Endothelial cell of coronary artery (primary cell): Measurements from ENCODE around the gene ALAS2. TPM values are rescaled to one million over a fixed set of nuclear protein-coding genes. Genes with fewer than 3 reads are reported as not detected.

Experiments used
- total RNA-seq: library from RNA; depleted of rRNA; stranded (reverse); fragments of >200 nt; gene quantifications from 2 replicates; pipeline ENCODE4 v1.2.3, GENCODE V29; 2014

Gene ALAS2
- not detected in 2 replicates for total RNA-seq

DNA sequence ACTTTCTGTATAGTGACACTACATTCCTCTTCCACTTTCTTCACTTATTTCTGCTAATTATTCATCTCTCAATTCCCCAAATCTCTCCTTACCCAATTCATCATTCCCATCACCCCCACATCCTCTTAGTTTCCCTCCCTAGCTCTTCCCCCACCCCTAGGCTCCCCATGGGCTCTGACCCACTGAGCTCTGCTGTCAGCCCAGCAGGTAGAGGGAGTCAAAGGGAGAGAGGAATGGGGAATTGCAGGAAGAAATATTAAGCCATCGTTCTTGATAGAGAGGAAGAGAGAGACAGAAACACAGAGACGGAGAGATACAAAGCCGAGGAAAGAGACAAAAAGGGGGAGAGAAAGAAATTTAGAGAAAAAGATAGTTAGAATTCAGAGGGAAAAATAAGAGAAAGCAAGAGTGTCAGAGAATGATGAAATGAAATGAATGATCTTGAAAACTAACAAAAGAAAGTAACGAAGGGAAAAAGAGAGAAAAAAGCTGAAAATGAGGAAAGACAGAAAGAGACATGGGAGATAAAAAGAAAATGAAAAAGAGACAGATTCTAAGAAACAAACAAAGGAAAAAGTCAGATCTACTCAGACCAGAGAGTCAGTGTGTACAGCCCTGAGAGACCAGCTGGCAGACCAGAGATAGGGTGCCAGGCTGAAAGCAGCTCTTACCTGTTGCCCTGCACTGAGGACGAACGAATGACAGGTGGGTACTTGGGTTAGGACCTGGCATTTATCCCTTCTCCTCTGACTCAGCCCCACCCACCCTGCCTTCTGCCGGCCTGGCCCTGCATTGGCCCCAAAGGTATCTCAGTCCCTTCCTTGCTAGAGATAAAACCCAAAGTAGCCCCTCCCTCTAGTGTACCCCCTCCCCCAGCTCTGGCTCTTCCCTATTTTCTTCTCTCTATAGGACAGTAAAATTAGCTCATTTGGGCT, at the start of gene ALAS2:
Gene ALAS2 (minus strand): TSS at position 707 of the 935 bp plus-strand sequence. CDS start 4,977 bp downstream, outside the sequence.

GRCh38 chrX:55074851-55075467, 44.2 kb upstream of the ALAS2 start, which contains the start of gene PAGE2B:
TSS of gene PAGE2B (plus strand) at chrX:55075030. CDS start at chrX:55076042, 1,012 bp downstream.

DNA sequence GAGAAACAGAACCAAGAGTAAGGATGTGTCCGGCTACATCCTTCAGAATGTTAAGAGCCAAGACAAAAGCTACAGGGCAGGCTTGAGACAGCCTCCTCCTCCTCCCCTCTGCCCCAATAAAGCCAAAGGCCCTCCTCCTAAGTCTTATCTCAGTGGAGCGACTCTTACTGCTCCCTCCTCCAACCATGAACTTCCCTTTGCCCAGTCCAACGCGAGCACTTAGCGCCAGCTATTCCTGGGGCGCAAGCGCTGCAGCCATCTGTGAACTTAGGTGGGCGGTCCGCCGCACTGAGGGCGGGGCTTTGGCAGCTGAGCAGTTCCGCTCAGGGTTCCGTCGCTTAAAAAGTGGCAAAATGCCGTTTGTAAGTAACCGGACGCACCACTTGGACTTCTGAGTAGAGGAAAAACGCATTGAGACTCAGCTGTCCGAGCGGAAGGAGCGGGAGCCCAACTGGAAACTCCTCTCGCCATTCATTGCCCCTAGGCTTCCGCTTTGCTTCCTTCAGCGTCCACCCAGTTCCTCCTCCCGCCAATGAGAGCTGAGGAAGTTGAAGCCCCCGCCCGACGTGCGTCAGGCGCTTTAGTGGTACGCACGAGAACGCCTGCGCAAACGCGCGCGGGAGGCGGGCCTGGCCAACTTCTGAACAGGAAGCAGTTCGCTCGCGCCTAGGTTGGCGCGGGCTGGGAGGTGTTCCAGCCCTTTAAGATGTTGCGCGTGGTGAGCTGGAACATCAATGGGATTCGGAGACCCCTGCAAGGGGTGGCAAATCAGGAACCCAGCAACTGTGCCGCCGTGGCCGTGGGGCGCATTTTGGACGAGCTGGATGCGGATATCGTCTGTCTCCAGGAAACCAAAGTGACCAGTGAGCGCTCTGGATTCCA, 30.8 kb downstream of the ALAS2 start, which contains the start of gene APEX2:
Gene APEX2 (plus strand): TSS at position 647 of the 882 bp plus-strand sequence. CDS start 60 bp downstream, at position 707.

DNA sequence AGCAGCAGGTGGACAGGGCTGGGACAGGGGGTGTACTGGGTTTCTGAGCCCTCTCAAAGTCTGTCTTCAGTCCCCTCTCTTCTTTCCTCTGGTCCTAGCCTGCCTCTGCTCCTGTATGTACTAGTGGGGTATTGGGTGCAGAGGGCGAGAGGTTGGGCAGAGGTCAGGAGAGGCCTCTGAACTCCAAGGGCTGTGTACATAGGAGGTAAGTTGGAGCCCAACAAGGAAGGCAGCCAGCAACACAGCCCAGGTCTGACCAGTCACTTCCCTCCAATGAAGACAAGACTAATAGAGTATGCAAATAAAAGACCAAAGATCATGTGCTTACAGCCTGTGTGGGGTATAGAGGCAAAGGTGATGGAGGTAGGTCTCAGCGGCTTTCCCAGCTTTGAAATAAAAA, 36.7 kb downstream of the ALAS2 start, which contains the start of gene PFKFB1:
Gene PFKFB1 (minus strand): TSS at position 90 of the 400 bp plus-strand sequence. CDS start 181 bp downstream, outside the sequence.

Other genes with a start within 250 kb of the ALAS2 start
- gene ITIH6, start 232.7 kb downstream of the ALAS2 start, total RNA-seq: not detected in 2 replicates
- 196 and 221 TPM in 2 replicates for gene MAGED2, start 223.2 kb downstream of the ALAS2 start, total RNA-seq
- 2.2 and 2.6 TPM in 2 replicates for gene TRO, start 110.2 kb downstream of the ALAS2 start, total RNA-seq
- not detected in 2 replicates for gene PFKFB1, start 36.8 kb downstream of the ALAS2 start, total RNA-seq
- 6.0 and 6.6 TPM in 2 replicates for gene APEX2, start 30.6 kb downstream of the ALAS2 start, total RNA-seq
- gene PAGE2B, start 44.1 kb upstream of the ALAS2 start, total RNA-seq: not detected in 2 replicates
- not detected in 2 replicates for gene PAGE2, start 58.0 kb upstream of the ALAS2 start, total RNA-seq
- gene PAGE5, start 189.4 kb upstream of the ALAS2 start, total RNA-seq: not detected in 2 replicates
- not detected in 2 replicates for gene PAGE3, start 233.9 kb upstream of the ALAS2 start, total RNA-seq